HG03064 (cell line): Measurements from ENCODE around the gene SLC26A8.
A peak's percentile ranks its signal among the peaks of the same experiment; 100 is the strongest.
"Not testable (repeated sequence)": the region's sequence is repeated elsewhere in the genome, so short reads cannot be mapped to it uniquely, and the experiment has no call there.

ENCODE experiments used
- ATAC-seq: cut with Tn5 transposase; IDR thresholded peaks from one replicate; pipeline ENCODE4 v1.9.1; 2021; ENCODE audit warnings: low read depth; ENCODE audit not compliant: unreplicated experiment

Gene SLC26A8

DNA sequence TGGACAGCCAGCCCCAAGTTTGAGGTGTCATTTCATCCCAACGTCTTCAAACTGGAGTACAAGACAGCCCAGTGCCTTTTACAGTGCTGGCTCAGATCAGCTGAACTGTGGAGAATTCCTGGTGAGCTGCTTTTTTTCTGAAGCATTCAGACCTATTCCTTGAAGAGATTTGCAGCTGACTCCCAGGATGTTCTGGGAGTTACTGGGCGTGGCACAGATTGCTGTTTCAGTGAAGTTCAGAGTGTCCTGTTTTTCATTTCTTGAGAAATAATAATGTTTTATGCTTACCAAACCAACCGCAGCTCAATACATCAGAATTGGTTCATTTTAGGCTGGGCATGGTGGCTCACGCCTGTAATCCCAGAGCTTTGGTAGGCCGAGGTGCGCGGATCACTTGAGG lies 70.1 kb downstream of the SLC26A8 start:
- no peak for ATAC-seq

DNA sequence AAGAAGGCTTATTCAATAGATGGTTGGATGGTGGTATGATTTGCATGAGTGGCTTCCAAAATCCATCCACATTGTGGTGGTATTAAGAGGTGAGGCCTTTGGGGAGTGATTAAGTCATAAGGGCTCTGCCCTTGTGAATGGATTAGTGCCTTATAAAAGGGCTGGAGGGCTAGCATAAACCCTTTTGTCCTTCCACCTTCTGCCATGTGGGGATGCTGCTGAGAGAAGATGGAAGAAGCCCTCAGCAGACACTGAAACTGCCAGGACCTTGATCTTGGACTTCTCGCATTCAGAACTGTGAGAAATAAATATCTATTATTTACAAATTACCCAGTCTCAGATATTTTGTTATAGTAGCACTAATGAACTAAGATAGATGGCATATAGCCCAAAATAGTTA lies 75.7 kb downstream of the SLC26A8 start:
- no peak for ATAC-seq

DNA sequence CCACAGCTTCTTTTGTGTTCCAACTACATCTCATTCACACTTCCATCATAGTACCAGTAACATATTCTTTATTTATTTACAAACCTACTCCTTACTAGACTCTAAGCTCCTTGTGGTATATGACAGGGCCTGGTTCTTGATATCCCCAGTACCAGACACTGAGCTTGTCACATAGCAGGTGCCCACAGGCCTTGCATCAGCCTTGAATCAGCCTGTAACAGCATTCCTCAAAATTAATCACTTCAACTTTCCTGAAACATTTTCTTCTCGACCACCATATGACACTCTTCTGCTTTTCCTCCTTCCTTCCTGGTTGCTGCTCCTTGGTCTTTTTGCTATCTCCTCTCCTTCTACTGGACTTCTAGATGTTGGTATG lies 78.8 kb downstream of the SLC26A8 start:
- no peak for ATAC-seq

DNA sequence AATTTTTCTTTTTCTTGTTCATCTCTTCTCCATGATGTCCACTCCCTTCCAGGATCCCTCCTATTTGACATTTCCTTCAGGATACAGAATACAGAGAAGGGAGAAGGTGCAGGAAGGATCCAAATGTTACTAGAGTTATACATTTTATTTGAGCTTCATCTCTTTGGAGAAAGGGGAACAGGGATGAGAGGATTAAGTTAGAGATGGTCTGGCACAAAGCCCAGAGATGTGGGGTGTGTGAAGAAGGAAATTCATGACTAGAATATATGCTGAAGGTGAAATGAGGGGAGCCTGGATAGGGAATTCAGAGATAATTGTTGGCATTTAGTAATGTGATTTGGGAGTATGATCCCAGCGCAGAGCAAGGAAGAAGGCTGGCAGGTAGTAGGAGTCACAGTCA lies 81.1 kb downstream of the SLC26A8 start:
- no peak for ATAC-seq

DNA sequence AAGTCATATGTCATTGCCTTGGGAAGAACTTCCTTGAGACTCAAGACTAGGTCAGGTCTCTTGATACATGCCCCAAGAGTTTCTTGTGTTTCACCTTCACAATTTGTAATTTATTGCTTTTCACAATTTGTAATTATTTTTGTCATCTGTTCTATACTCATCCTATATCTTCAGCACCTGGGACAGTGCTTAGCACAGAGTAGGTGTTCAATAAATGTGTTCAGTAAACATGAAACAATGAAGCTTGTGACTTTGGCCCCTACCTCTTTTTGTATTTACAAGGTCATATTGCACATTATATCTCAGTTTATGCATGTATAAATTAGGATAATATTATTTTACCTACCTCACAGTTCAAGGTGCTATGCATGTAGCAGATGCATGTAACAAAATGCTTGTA lies 82.1 kb downstream of the SLC26A8 start:
- no peak for ATAC-seq

DNA sequence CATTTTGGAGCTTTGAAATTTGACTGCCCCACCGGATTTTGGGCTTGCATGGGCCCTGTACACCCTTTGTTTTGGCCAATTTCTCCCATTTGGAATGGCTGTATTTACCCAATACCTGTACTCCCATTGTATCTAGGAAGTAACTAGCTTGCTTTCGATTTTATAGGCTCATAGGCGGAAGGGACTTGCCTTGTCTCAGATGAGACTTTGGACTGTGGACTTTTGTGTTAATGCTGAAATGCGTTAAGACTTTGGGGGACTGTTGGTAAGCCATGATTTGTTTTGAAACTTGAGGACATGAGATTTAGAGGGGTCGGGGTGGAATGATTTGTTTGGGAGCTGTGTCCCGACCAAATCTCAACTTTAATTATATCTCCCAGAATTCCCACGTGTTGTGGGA lies 83.3 kb downstream of the SLC26A8 start:
- ATAC-seq: not testable (repeated sequence)

DNA sequence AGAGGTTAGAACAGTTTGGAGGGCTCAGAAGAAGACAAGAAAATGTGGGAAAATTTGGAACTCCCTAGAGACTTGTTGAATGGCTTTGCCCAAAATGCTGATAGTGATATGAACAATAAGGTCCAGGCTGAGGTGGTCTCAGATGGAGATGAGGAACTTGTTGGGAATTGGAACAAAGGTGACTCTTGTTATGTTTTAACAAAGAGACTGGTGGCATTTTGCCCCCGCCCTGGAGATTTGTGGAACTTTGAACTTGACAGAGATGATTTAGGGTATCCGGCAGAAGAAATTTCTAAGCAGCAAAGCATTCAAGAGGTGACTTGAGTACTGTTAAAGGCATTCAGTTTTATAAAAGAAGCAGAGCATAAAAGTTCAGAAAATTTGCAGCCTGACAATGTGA lies 84.4 kb downstream of the SLC26A8 start:
- not testable (repeated sequence) for ATAC-seq

DNA sequence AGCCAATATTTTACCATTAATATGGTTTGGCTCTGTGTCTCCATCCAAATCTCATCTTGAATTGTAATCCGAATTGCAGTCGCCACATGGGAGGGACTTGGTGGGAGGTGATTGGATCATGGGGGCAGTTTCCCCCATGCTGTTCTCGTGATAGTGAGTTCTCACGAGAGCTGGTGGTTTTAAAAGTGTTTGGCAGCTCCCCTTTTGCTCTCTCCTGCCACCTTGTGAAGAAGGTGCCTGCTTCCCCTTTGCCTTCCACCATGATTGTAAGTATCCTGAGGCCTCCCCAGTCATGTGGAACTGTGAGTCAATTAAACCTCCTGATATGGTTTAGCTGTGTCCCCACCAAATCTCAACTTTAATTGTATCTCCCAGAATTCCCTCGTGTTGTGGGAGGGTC lies 85.2 kb downstream of the SLC26A8 start:
- not testable (repeated sequence) for ATAC-seq

DNA sequence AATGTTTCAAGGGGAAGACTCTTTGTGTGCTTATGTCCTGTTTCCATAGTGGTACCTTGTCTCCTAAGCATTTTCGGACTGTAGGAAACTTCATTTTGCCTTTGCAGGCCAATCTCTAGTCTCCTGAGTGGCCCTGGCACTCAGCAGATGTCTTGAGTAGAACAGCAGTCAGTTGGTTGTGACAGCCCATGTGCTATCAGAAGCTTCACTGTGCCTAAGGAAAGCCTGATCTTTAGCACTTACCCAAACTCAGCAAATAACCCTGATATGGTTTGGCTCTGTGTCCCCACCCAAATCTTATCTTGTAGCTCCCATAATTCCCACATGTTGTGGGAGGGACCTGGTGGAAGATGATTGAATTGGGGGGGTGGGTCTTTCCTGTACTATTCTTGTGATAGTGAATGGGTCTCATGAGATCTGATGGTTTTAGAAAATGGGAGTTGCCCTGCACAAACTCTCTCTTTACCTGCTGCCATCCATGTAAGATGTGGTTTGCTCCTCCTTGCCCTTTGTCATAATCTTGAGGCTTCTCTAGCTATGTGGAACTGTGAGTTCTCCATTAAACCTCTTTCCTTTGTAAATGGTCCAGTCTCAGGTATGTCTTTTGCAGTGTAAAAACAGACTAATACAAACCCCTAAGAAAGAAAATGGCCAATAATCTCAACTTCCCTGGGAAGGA lies 87.6 kb downstream of the SLC26A8 start:
- ATAC-seq: no peak

DNA sequence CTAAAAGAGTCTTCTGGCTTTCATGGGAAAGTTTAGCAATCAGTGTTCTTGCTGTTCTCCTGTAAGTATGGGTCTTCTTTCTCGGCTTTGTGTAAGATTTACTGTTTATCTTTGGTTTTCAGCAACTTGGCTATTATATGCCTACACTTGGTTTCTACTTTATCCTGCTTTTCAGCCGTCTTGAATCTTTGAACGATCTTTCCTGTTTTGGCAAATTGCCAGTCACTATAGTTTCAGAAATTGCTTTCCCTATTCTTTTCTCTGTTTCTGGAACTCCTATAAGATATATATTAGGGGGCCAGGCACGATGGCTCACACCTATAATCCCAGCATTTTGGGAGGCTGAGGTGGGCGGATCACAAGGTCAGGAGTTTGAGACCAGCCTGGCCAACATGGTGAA lies 89.0 kb downstream of the SLC26A8 start:
- no peak for ATAC-seq

DNA sequence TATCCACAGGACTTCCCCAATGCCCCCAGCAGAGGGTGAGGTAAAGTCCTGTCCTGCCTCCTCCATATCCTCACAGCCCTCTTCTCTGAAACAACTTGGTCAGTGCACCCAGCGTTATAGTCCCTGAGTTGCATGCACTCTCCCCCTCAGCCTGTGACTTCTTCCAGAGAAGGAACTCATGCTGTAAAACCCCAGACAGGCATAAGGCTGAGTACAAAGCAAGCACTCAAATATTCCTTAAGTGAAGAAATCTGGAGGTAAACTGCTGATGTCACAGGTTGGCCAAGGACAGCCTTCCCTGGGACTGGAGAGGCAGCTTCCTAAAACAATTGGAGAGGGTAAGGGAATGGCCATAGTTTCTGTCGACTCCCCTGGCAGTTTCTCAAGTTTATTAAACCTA lies 90.6 kb downstream of the SLC26A8 start:
- ATAC-seq: no peak

DNA sequence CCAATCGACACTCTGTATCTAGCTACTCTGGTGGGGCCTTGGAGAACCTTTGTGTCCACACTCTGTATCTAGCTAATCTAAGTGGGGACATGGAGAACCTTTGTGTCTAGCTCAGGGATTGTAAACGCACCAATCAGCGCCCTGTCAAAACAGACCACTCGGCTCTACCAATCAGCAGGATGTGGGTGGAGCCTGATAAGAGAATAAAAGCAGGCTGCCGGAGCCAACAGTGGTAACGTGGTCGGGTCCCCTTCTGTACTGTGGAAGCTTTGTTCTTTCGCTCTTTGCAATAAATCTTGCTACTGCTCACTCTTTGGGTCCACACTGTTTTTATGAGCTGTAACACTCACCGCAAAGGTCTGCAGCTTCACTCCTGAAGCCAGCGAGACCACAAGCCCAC lies 92.6 kb downstream of the SLC26A8 start:
- not testable (repeated sequence) for ATAC-seq

DNA sequence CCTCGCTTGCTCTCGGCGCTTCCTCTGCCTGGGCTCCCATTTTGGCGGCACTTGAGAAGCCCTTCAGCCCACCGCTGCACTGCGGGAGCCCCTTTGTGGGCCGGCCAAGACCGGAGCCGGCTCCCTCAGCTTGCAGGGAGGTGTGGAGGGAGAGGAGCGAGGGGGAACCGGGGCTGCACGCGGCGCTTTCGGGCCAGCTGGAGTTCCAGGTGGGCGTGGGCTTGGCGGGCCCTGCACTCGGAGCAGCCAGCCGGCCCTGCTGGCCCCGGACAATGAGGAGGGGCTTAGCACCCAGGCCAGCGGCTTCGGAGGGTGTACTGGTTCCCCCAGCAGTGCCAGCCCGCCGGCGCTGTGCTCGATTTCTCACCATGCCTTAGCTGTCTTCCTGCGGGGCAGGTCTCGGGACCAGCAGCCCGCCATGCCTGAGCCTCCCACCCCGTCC lies 93.3 kb downstream of the SLC26A8 start:
- ATAC-seq: no peak

DNA sequence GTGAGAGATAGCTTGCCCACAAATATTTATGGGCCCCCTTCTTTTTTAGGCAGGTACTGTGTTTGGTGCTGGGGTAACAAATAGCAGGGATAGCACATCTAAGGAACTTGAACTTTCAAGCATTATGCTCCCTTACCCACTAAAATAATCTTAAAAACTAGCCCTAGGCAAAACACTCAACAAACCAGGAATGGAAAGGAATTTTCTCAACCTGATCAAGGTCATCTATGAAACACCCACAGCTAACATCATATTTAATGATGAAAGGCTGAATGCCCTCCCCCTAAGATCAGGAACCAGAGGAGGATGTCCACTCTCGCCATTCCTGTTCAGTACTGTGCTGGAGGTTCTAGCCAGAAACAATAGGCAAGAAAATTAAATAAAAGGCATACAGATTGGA lies 94.8 kb downstream of the SLC26A8 start:
- no peak for ATAC-seq

DNA sequence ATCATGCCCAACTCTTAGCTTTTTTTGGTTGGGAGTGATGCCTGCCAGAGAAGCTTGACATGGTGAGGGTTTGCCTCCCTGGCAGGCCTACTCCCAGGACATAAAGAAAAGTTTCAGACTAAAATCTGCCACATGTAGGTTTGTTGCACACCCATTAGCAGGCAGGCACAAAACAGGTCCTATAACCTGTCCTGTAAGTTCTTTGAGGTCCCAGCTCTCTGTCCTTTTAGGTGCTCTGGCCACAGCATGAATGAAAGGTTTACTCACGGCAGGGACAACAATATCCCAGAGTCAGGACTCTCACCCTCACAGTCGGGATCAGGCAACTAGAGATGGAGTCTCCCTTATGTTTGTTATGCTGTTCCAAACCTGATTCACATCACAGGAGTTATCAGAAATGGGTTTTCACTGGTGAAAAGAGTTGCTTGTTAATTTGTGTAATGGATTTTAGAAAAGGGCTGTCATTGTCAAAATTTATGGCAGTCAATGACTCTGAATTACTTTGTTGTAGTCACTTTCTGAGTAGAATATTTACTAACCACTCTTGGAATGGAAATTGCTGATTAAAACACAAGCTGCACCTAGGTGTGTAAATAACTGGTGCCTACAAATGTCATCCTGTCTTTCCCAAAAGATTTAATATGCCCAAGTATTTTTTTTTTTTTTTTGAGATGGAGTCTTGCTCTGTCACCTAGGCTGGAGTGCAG lies 97.8 kb downstream of the SLC26A8 start:
- ATAC-seq: no peak

DNA sequence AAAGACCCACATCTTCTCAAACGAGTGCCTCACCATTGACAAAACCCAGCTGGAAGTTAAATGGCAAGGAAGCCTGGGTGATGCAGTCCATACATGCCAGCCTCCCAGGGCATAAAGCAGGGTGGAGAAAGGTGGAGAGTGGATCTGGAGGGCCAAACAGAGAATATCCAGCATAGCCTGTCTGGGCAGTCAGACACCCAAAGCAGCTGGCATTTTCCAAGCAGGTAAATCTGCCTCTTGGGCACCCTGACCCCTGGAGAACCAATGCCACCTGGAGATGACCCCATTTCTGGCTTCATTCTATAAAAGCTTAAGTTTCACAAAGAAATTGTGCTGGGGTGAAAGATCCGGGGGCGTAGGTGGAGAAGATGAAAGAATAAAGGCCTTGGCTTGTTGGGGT lies 98.5 kb downstream of the SLC26A8 start:
- no peak for ATAC-seq

DNA sequence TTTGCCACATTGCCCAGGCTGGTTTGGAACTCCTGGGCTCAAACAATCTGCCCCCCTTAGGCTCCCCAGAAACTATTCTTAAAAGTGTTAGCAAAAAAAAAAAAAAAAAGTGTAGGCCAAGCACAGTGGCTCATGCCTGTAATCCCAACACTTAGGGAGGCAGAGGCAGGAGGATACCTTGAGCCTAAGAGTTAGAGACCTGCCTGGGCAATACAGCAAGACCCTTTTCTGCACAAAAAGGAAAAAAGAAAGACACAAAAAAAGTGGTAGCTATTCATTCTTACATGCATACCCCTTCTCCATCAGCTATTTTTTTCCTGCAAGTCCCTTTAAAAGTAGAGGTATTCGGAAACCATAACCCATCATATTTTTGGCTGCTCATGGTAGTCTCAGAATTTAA lies 100.3 kb downstream of the SLC26A8 start:
- no peak for ATAC-seq

DNA sequence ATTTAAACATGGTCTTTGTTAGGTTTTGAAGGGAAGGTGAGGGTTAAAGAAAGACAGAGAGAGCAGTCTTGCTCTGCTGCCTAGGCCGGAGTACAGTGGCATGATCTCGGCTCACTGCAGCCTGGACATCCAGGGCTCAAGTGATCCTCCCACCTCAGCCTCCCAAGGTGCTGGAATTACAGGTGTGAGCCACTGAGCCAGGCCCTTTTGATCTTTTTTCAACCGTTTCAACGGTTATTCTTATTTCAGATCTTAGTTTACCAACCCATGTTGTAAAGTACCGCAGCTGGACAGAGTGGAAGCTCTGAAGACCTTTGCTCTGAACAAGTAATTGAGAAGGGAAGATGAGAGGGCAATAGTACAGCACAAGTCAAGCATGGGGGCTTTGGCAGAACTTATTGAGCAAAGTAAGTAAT lies 102.3 kb downstream of the SLC26A8 start:
- no peak for ATAC-seq

DNA sequence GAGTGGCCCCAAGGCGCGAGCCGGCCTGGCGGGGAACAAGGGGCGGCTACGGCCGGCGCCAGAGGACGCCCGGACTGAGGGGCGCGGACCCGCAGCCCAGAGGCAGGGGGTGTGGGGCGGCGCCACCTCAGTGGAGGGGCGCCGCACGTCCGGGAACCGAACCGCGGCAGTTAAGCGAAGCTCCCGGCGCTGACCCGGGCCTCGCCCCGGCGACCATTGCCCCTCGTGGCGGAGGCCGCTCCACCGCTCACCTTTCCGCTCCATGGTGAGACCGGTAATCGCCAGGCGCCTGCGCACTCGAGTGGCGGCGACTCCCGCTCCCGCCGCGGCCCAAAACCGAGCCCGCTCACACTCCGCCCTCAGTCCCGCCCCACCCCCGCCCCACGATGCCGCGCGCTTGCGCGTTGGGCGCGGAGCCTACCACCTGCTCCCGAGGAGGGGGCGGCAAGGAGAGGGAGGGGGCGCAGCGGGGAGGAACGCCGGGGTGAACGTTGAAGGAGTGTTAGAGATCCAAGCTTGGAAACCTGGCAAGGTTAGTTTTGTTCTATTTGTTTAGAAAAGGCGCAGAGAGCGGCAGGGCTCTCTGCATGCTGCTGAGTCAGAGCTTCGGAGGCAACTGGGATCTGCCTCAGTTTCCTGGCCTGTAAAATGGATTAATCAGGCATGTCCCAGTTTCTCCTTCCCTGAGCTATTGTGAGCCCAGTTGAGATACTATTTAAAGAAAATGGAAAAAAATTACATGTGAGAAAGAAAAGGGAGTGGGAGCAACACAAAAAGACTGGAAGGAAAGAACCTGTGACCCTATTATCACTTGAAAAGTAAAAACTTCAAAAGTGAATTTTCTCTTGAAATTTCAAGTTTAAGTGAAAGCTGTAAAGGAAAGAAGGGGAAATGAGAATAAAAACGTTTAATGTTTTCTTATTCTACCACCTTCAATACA lies 103.4 kb downstream of the SLC26A8 start, which contains the start of gene SRPK1:
Gene SRPK1, minus strand, starts transcription at position 306 of the 940 bp plus-strand sequence. Its CDS starts 42 bp downstream, at position 264.
- peak; percentile 61 for ATAC-seq

DNA sequence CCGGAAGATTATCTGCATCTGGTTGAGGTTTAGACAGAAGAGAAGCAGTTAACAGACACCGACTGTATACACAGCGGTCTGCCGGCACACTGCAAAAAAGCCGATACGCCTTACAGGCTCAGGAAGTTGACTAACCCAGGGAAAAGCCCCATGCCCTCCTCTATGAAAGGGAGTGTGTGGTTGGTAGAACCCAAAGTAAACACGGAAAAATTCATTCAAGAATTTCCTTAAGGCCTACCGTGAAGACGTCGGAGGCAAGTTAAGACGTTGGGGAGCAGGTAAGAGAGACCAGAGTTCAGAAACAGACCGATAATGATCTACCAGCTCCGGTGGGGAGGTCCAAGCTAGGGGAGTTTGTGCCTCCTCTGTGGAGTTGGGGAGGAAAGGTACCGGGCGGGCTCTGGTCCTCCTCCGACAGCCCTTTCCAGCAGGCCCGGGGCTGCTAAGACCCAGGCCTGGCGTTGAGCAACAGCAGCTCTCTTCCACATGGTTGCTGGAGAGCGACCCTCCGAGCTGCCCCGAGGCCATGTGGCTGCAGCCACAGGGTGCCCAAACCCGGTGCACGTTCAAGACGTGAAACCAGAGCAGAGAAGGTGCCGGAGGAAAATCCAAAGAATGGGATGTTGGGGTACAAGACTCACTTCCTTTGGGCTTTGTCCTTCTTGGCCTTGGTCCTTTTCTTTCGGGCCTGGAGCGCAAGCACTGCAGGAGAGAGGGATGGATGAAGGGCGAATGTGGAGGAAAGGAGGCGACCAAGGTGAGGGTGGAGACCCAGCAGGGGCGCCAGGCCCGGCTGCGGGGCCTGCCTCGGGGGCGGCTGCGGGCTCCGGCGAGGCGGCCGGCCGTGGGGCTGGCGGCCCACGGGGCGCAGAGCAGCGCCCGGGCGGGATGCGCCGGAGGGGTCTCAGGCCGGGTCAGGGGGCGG lies 104.4 kb downstream of the SLC26A8 start:
- ATAC-seq: peak; percentile 58
